Measurements from ENCODE around the gene WDR48. TPM values are rescaled to one million over a fixed set of nuclear protein-coding genes. Genes with fewer than 3 reads are reported as not detected.

The WDR48 gene
- total RNA-seq, 2 donors from 2014 or later: 15.8 to 16.5 TPM

- intact Hi-C loops (cut with DNase I): no loop called here
- no peak for DNase-seq
- Histone ChIP-seq H3K4me1 (no peaks in the 10 kb centered on the region), H3K27me3 (no peaks in the 10 kb centered on the region), H3K9me3 (no peaks in the 10 kb centered on the region), H3K27ac (no peak overlapping the region), H3K4me3 (no peak overlapping the region), H3K36me3 (replicated peaks in 1 of 2; ENCODE audit: insufficient read depth in 1 of 2, low read depth in 2 of 2) (no peaks in the 10 kb centered on the region)
- WGBS, 2 donors: 90 to 92% methylated on average over 4 of the region's 4 CpGs
- TF ChIP-seq CTCF (IDR thresholded peaks at IDR 0.05) (no peak), POLR2A (IDR thresholded peaks at IDR 0.05) (no peak)
- ATAC-seq: no peak
Measured at GRCh38 chr3:39021465-39022285, 30.1 kb upstream of the WDR48 start.

DNA sequence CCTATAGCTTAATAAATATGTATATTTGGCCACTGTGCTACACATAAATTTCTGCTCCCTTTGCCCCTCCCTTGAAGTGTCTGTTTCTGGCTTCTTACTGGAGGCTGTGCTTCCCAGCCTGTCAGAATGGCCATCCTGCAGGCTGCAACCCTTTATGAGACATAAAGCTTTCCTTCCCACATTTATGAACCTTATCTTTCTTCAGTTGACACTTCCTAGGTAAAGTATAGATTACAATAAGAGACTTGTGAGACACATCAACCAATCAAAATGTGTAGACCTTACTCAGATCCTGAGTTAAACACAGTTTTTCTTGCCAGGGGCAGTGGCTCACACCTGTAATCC, 29.6 kb upstream of the WDR48 start:
- no peak for DNase-seq
- H3K4me3 ChIP-seq: no peak overlapping the region
- no peaks in the 10 kb centered on the region for H3K36me3 ChIP-seq (replicated peaks in 1 of 2; ENCODE audit: insufficient read depth in 1 of 2, low read depth in 2 of 2)
- intact Hi-C loops (cut with DNase I): no loop called here
- H3K27me3 ChIP-seq: no peaks in the 10 kb centered on the region
- no peaks in the 10 kb centered on the region for H3K4me1 ChIP-seq
- no peak for ATAC-seq
- H3K27ac ChIP-seq: no peak overlapping the region
- TF ChIP-seq CTCF (IDR thresholded peaks at IDR 0.05) (no peak), POLR2A (IDR thresholded peaks at IDR 0.05) (no peak)
- no peaks in the 10 kb centered on the region for H3K9me3 ChIP-seq

- intact Hi-C loops (cut with DNase I): no loop called here
- no peaks in the 10 kb centered on the region for H3K27me3 ChIP-seq
- H3K36me3 ChIP-seq (replicated peaks in 1 of 2; ENCODE audit: insufficient read depth in 1 of 2, low read depth in 2 of 2): no peaks in the 10 kb centered on the region
- no peak for DNase-seq
- no peak for ATAC-seq
- no peak overlapping the region for H3K27ac ChIP-seq
- TF ChIP-seq POLR2A (IDR thresholded peaks at IDR 0.05): no peak
- no peaks in the 10 kb centered on the region for H3K9me3 ChIP-seq
- no peak overlapping the region for H3K4me3 ChIP-seq
- no peaks in the 10 kb centered on the region for H3K4me1 ChIP-seq
Measured at GRCh38 chr3:39024497-39024896, 27.3 kb upstream of the WDR48 start.

DNA sequence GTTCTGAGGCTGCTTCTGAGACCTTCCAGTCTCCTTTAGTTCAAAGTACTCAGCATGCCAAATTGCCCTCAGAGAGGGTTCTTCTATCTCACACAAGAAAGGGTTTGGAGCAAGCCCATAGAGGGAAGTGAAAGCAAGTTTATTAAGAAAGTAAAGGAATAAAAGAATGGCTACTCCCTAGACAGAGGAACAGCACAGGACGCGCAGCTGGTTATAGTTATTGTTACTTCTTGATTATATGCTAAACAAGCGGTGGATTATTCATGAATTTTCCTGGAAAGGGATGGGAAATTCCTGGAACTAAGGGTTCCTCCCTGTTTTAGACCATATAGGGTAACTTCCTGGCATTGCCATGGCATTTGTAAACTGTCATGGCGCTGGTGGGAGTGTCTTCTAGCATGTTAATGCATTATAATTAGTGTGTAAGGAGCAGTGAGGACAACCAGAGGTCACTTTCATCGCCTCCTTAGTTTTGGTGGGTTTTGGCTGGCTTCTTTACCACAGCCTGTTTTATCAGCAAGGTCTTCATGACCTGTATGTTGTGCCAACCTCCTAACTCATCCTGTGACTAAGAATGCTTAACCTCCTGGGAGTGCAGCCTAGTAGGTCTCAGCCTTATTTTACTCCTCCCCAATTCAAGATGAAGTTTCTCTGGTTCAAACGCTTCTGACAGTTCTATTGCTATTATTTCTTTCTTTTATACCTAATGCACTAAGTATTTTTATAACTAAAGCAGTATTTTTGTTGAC, 26.4 kb upstream of the WDR48 start:
- no peak overlapping the region for H3K4me3 ChIP-seq
- H3K27ac ChIP-seq: no peak overlapping the region
- H3K9me3 ChIP-seq: no peaks in the 10 kb centered on the region
- no peak for TF ChIP-seq POLR2A (IDR thresholded peaks at IDR 0.05)
- no peak for TF ChIP-seq CTCF (IDR thresholded peaks at IDR 0.05)
- H3K4me1 ChIP-seq: no peaks in the 10 kb centered on the region
- DNase-seq: no peak
- no peaks in the 10 kb centered on the region for H3K27me3 ChIP-seq
- H3K36me3 ChIP-seq (replicated peaks in 1 of 2; ENCODE audit: insufficient read depth in 1 of 2, low read depth in 2 of 2): no peaks in the 10 kb centered on the region
- WGBS, 2 donors: 71 to 79% methylated on average over 6 of the region's 6 CpGs
- ATAC-seq: no peak
- intact Hi-C loops (cut with DNase I): no loop called here

DNA sequence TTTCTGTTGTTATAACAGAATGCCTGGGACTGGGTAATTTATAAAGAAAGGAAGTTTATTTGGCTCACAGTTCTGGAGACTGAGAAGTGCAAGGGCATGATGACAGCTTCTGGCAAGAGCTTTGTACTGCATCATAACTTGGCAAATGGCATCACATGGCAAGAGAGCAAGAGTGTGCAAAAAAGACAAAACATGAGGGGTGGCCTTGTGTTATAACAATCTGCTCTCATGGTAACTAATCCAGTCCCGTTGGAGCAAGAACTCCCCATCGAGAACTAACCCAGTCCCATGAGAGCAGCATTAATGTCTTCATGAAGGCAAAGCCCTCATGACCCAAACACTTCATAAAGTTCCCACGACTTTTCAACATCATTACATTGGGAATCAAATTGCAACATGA, 23.3 kb upstream of the WDR48 start:
- Histone ChIP-seq H3K9me3 (no peaks in the 10 kb centered on the region), H3K36me3 (replicated peaks in 1 of 2; ENCODE audit: insufficient read depth in 1 of 2, low read depth in 2 of 2) (no peaks in the 10 kb centered on the region), H3K4me3 (no peak overlapping the region), H3K27me3 (no peaks in the 10 kb centered on the region), H3K27ac (no peak overlapping the region), H3K4me1 (no peaks in the 10 kb centered on the region)
- ATAC-seq: no peak
- no peak for DNase-seq
- WGBS, 2 donors: 59 to 61% methylated on average over 3 of the region's 3 CpGs
- TF ChIP-seq POLR2A (IDR thresholded peaks at IDR 0.05) (no peak), CTCF (IDR thresholded peaks at IDR 0.05) (no peak)
- intact Hi-C loops (cut with DNase I): no loop called here
